GM13976 (cell line): ENCODE measurements around the gene PCYT1B.
"Not testable (repeated sequence)": the region's sequence is repeated elsewhere in the genome, so short reads cannot be mapped to it uniquely, and the experiment has no call there.

Experiments used
- DNase-seq: peaks from one replicate; pipeline ENCODE4 v3.0.0; 2012; ENCODE audit warnings: low spot score
- CTCF ChIP-seq: IDR thresholded peaks from 2 replicates; pipeline ENCODE4 v1.5.1; 2012; ENCODE audit warnings: borderline replicate concordance, mild to moderate bottlenecking; ENCODE audit not compliant: insufficient read depth; ENCODE audit errors: extremely low read depth, missing control alignments, control extremely low read depth
- in situ Hi-C: fragments of 300-500 bp; cut with MboI; formaldehyde crosslinking; loops from one replicate; pipeline ENCODE4 v1.12.0; 2022; ENCODE audit warnings: low sequenced_read_pairs, mixed read lengths, inconsistent platforms; ENCODE audit not compliant: unreplicated experiment

The PCYT1B gene

GRCh38 chrX:24607616-24608015 is 39.5 kb downstream of the PCYT1B start:
- in situ Hi-C loops, result no loop called here

GRCh38 chrX:24605941-24606340 is 41.2 kb downstream of the PCYT1B start:
- DNase-seq, in situ Hi-C loops: not testable (repeated sequence)

More at GRCh38 chrX:24607616-24608015, 39.5 kb downstream of the PCYT1B start:
- no peak for DNase-seq
- no peak for TF ChIP-seq CTCF

GRCh38 chrX:24603191-24603590 is 44.0 kb downstream of the PCYT1B start:
- in situ Hi-C loops, result no loop called here
- TF ChIP-seq CTCF, result no peak
- no peak for DNase-seq

GRCh38 chrX:24601858-24602257 is 45.3 kb downstream of the PCYT1B start:
- DNase-seq, result no peak
- in situ Hi-C loops, result no loop called here
- no peak for TF ChIP-seq CTCF

GRCh38 chrX:24594501-24594900 is 52.6 kb downstream of the PCYT1B start:
- TF ChIP-seq CTCF, result no peak
- no peak for DNase-seq
- in situ Hi-C loops, result no loop called here

GRCh38 chrX:24590111-24590510 is 57.0 kb downstream of the PCYT1B start:
- TF ChIP-seq CTCF, result no peak
- in situ Hi-C loops, result no loop called here
- no peak for DNase-seq

- TF ChIP-seq CTCF, result no peak
- no peak for DNase-seq
- in situ Hi-C loops, result no loop called here
These were observed 70.1 kb downstream of the PCYT1B start for GRCh38 chrX:24577091-24577490.
